ENCODE results near the gene SYDE2. TPM values are rescaled to one million over a fixed set of nuclear protein-coding genes. Genes with fewer than 3 reads are reported as not detected.

SYDE2 gene
- 3.3 and 4.1 TPM in 2 replicates for total RNA-seq

GRCh38 chr1:85200463-85201339 is at the start of gene SYDE2:
Gene SYDE2 (minus strand): TSS chr1:85201016. CDS start chr1:85200996, 20 bp downstream.

Other genes starting within 250 kb of the SYDE2 start
- under 0.01 TPM in 1 of 2 replicates, not detected in the other for gene MCOLN2, start 203.9 kb downstream of the SYDE2 start, total RNA-seq
- gene MCOLN3, start 152.5 kb downstream of the SYDE2 start, total RNA-seq, result under 0.01 TPM in 1 of 2 replicates, not detected in the other
- 8.3 and 20.2 TPM in 2 replicates for gene C1orf52, start 58.6 kb upstream of the SYDE2 start, total RNA-seq
- gene BCL10, start 75.6 kb upstream of the SYDE2 start, total RNA-seq, result 49.8 and 68.6 TPM in 2 replicates

Measured in dermis lymphatic vessel endothelial cell (primary cell).